Testis (tissue), 3 donors: ENCODE data around the gene AMACR. TPM values are rescaled to one million over a fixed set of nuclear protein-coding genes. Genes with fewer than 3 reads are reported as not detected.
"Not testable (repeated sequence)": the region's sequence is repeated elsewhere in the genome, so short reads cannot be mapped to it uniquely, and the experiment has no call there.

ENCODE experiments used
- DNase-seq: peaks from one replicate; pipeline ENCODE4 v3.0.0-alpha.2; 2019
- H3K27ac ChIP-seq, 2 donors: fragments of 200-600 bp; sonication (generic); one replicate each; pipeline ENCODE4 v1.5.1; 2019
- H3K27me3 ChIP-seq: fragments of 200-600 bp; sonication (generic); one replicate; pipeline ENCODE4 v1.5.1; 2019
- H3K36me3 ChIP-seq: fragments of 200-600 bp; sonication (generic); one replicate; pipeline ENCODE4 v1.5.1; 2017; ENCODE audit warnings: low read depth; ENCODE audit errors: missing control alignments
- H3K4me1 ChIP-seq: fragments of 200-600 bp; sonication (generic); one replicate; pipeline ENCODE4 v1.5.1; 2019
- H3K4me3 ChIP-seq, 2 donors: fragments of 200-600 bp; sonication (generic); one replicate each; pipeline ENCODE4 v1.5.1; 2017 to 2019
- H3K9me3 ChIP-seq: fragments of 200-600 bp; sonication (generic); one replicate; pipeline ENCODE4 v1.5.1; 2017
- POLR2A ChIP-seq: fragments of 450-650 bp; IDR thresholded peaks from one replicate; pipeline ENCODE4 v1.6.1; 2017; ENCODE audit warnings: antibody characterized with exemption, mild to moderate bottlenecking, moderate library complexity
- WGBS, 2 donors: methylation state at CpG; one replicate each; pipeline ENCODE4 v1.1.5; 2018; 5-methylcytosine and 5-hydroxymethylcytosine counted together
- intact Hi-C: fragments of 100-400 bp; cut with DNase I; formaldehyde crosslinking; loops from one replicate; pipeline ENCODE4 v1.15.1; 2023; ENCODE audit warnings: low total_unique reads
- polyA plus RNA-seq: library from polyadenylated mRNA; stranded (reverse); fragments of 350-450 nt; fragmentation: Illumina TruSeq; extraction: RNeasy Lipid Tissue Mini Kit (QIAGEN cat#74804); gene quantifications from one replicate; pipeline ENCODE4 v1.2.3, GENCODE V29; 2014; ENCODE audit warnings: low read depth, low replicate concordance; ENCODE audit not compliant: insufficient read depth
- total RNA-seq, 2 donors: library from RNA; depleted of rRNA; stranded (reverse); fragments of >200 nt; gene quantifications; one replicate each; pipeline ENCODE4 v1.2.3, GENCODE V29; 2016
- TF ChIP-seq, protein P1 (sequence below), 3 experiments: fragments of 450-650 bp in 2 of 3; fragments of 200-600 bp in 1 of 3; sonication (generic) in 1 of 3; IDR thresholded peaks; one replicate each; pipeline ENCODE4 v1.5.1; 2016 to 2019; ENCODE audit warnings: antibody characterized with exemption in 3 of 3, mild to moderate bottlenecking in 2 of 3, moderate library complexity in 1 of 3

The AMACR gene
- total and polyA plus RNA-seq, 3 donors from 2014 or later = 6.9 to 12.6 (median 12.1) TPM

GRCh38 chr5:33958176-33958575 lies 49.7 kb downstream of the AMACR start:
- intact Hi-C loops = no loop called here
- Histone ChIP-seq H3K4me1 (no peaks in the 10 kb centered on the region), H3K4me3 (no peak overlapping the region), H3K27ac (no peak overlapping the region), H3K9me3 (no peaks in the 10 kb centered on the region), H3K36me3 (no peaks in the 10 kb centered on the region), H3K27me3 (no peaks in the 10 kb centered on the region)
- peak; percentile 41 for DNase-seq
- no peak for TF ChIP-seq POLR2A
- TF ChIP-seq, protein P1, sequence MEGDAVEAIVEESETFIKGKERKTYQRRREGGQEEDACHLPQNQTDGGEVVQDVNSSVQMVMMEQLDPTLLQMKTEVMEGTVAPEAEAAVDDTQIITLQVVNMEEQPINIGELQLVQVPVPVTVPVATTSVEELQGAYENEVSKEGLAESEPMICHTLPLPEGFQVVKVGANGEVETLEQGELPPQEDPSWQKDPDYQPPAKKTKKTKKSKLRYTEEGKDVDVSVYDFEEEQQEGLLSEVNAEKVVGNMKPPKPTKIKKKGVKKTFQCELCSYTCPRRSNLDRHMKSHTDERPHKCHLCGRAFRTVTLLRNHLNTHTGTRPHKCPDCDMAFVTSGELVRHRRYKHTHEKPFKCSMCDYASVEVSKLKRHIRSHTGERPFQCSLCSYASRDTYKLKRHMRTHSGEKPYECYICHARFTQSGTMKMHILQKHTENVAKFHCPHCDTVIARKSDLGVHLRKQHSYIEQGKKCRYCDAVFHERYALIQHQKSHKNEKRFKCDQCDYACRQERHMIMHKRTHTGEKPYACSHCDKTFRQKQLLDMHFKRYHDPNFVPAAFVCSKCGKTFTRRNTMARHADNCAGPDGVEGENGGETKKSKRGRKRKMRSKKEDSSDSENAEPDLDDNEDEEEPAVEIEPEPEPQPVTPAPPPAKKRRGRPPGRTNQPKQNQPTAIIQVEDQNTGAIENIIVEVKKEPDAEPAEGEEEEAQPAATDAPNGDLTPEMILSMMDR (IDR thresholded peaks at IDR 0.05) = no peak
- 50 to 57% methylated on average over 2 of the region's 2 CpGs for WGBS, 2 donors

GRCh38 chr5:33957577-33958150 lies 50.2 kb downstream of the AMACR start:
- no peaks in the 10 kb centered on the region for H3K36me3 ChIP-seq
- 64 to 74% methylated on average over 2 of the region's 2 CpGs for WGBS, 2 donors
- H3K27me3 ChIP-seq = no peaks in the 10 kb centered on the region
- no peak for DNase-seq
- no peaks in the 10 kb centered on the region for H3K9me3 ChIP-seq
- no peak for TF ChIP-seq POLR2A
- TF ChIP-seq, protein P1 (IDR thresholded peaks at IDR 0.05) = no peak
- intact Hi-C loops = no loop called here
- no peak overlapping the region for H3K4me3 ChIP-seq
- H3K4me1 ChIP-seq = no peaks in the 10 kb centered on the region
- no peak overlapping the region for H3K27ac ChIP-seq

GRCh38 chr5:33952175-33952574 lies 55.7 kb downstream of the AMACR start:
- DNase-seq, H3K27me3 ChIP-seq, H3K36me3 ChIP-seq, H3K27ac ChIP-seq, H3K4me1 ChIP-seq, intact Hi-C loops, H3K4me3 ChIP-seq, H3K9me3 ChIP-seq: not testable (repeated sequence)
- WGBS, 2 donors = 74 to 76% methylated on average over 5 of the region's 5 CpGs

GRCh38 chr5:33944543-33945132 lies 63.2 kb downstream of the AMACR start:
- DNase-seq = no peak
- Histone ChIP-seq H3K4me1 (no peaks in the 10 kb centered on the region), H3K9me3 (no peaks in the 10 kb centered on the region), H3K27me3 (no peaks in the 10 kb centered on the region), H3K4me3 (no peak overlapping the region), H3K27ac (no peak overlapping the region), H3K36me3 (no peaks in the 10 kb centered on the region)
- 87 to 89% methylated on average over 12 of the region's 12 CpGs for WGBS, 2 donors
- intact Hi-C loops = no loop called here
- TF ChIP-seq POLR2A = no peak
- TF ChIP-seq, protein P1 (IDR thresholded peaks at IDR 0.05) = no peak

GRCh38 chr5:33941090-33941489 lies 66.8 kb downstream of the AMACR start:
- TF ChIP-seq POLR2A = no peak
- TF ChIP-seq, protein P1 (IDR thresholded peaks at IDR 0.05) = no peak
- Histone ChIP-seq H3K4me1 (peaks cover 2% of the 10 kb centered on the region), H3K4me3 (no peak overlapping the region), H3K36me3 (no peaks in the 10 kb centered on the region), H3K27ac (no peak overlapping the region), H3K27me3 (peaks cover 2% of the 10 kb centered on the region), H3K9me3 (no peaks in the 10 kb centered on the region)
- intact Hi-C loops = no loop called here
- WGBS, 2 donors = 86 to 88% methylated on average over 5 of the region's 5 CpGs
- no peak for DNase-seq
